Adipose tissue (tissue), 3 donors: ENCODE measurements around the gene ARRB2. TPM values are rescaled to one million over a fixed set of nuclear protein-coding genes. Genes with fewer than 3 reads are reported as not detected.

Source experiments
- H3K27ac ChIP-seq: one replicate; pipeline ENCODE4 v1.5.1; 2013; ENCODE audit warnings: low read depth, low read length
- WGBS, 3 donors: extraction: QIAGEN DNeasy Blood & Tissue Kit; methylation state at CpG; one replicate each; pipeline ENCODE4 v1.1.7; 2013; 5-methylcytosine and 5-hydroxymethylcytosine counted together
- polyA plus RNA-seq, 3 donors: library from polyadenylated mRNA; stranded (reverse); fragments of 200-250 nt; gene quantifications; one replicate each; pipeline ENCODE4 v1.2.3, GENCODE V29; 2013
- donor health status: healthy with polysubstance abuse.
- donor health status: Bipolar disorder and iron deficiency.
- donor health status: healthy.

Gene ARRB2
- polyA plus RNA-seq, 3 donors: 6.6 to 72.4 (median 43.6) TPM

DNA sequence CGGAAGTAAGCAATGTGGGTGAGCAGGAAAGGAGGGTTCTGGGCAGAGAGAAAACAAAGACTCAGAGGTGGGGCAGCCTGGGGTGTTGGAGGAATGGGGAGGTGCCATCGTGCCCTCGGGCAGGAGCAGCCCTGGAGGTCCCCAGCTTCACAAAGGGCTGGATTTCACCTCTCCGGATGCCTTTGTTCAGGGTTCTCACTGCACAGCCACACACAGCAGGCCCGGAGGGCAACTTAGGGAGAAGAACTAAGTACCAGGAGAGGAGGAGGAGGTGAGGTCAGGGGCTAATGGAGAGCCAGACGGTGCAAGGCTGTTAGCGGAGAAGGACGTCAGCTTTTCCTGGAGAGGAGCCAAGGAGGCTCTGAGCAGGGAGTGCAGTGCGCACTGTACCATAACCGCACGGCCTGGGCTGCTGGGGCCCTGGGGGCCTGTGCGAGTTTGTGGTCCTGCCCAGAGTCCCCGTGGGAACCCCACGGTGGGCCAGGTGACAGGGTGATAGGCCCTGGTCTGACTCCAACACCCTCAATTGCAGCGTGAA lies 9.3 kb downstream of the ARRB2 start:
- no peak overlapping the region for H3K27ac ChIP-seq
- WGBS, 3 donors: 63 to 74% (median 73%) methylated on average over 15 of the region's 15 CpGs

GRCh38 chr17:4720787-4721186 lies 10.4 kb downstream of the ARRB2 start:
- 88 to 91% (median 90%) methylated on average over 7 of the region's 7 CpGs for WGBS, 3 donors

GRCh38 chr17:4721203-4722135 lies 11.0 kb downstream of the ARRB2 start:
- 43 to 76% (median 73%) methylated on average over 20 of the region's 20 CpGs for WGBS, 3 donors
- H3K27ac ChIP-seq: no peak overlapping the region

More at GRCh38 chr17:4720787-4721186, 10.4 kb downstream of the ARRB2 start:
- no peak overlapping the region for H3K27ac ChIP-seq

GRCh38 chr17:4722678-4723240 lies 12.3 kb downstream of the ARRB2 start:
- WGBS, 3 donors: 82 to 89% (median 86%) methylated on average over 16 of the region's 16 CpGs
- no peak overlapping the region for H3K27ac ChIP-seq

GRCh38 chr17:4724650-4725049 lies 14.2 kb downstream of the ARRB2 start:
- no peak overlapping the region for H3K27ac ChIP-seq
- 80 to 85% (median 84%) methylated on average over 5 of the region's 5 CpGs for WGBS, 3 donors

DNA sequence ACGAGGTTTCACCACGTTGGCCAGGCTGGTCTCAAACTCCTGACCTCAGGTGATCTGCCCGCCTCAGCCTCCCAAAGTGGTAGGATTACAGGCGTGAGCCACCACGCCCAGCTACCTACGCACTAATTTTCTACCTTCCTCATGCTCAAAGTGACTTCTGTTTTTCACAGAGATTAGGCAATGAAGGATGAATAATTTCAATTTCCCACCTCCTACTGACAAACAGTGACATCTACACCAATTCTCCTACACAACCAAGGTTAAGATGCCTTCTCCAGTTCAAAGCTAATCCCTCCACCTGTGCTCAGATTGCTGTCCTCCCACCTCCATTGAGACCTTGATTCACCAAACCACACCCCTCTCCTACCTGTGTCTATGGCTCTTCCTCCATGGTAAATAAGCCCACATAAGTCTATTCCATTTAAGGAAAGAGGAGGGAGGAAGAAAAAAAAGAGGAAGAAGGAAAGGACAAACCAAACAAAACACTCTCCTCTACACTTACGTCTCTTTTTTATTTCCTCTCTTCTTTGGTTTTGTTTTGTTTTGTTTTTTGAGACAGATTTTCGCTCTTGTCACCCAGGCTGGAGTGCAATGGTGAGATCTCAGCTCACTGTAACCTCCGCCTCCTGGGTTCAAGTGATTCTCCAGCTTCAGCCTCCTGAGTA lies 15.3 kb downstream of the ARRB2 start:
- no peak overlapping the region for H3K27ac ChIP-seq
- WGBS, 3 donors: 66 to 86% (median 66%) methylated on average over 9 of the region's 9 CpGs

GRCh38 chr17:4728124-4728523 lies 17.7 kb downstream of the ARRB2 start:
- no peak overlapping the region for H3K27ac ChIP-seq
- 31 to 53% (median 53%) methylated on average over 3 of the region's 3 CpGs for WGBS, 3 donors

DNA sequence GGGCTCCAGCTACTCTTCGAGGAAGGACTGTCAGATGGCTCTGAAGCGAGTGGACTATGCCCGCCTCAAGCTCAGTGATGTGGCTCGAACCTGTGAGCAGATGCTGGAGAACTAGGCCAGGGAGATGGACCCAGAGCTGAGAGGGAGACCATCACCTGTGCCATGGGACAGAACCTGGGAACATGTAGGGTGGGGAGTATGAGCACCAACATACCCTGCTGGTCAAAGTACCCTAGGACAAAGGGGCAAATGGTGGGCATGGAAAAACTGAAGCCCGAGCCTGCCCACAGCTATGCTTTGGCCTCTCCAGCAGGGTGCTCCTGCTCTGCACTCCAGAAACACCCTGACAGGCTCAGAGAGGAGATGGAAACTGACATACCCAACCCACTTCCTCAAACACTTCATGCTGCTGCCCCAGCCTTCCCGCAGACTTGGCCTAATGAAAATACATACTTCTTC lies 22.7 kb downstream of the ARRB2 start:
- no peak overlapping the region for H3K27ac ChIP-seq
- 72 to 91% (median 80%) methylated on average over 6 of the region's 6 CpGs for WGBS, 3 donors

GRCh38 chr17:4734857-4735475 lies 24.5 kb downstream of the ARRB2 start:
- no peak overlapping the region for H3K27ac ChIP-seq
- 85 to 94% (median 93%) methylated on average over 8 of the region's 8 CpGs for WGBS, 3 donors

DNA sequence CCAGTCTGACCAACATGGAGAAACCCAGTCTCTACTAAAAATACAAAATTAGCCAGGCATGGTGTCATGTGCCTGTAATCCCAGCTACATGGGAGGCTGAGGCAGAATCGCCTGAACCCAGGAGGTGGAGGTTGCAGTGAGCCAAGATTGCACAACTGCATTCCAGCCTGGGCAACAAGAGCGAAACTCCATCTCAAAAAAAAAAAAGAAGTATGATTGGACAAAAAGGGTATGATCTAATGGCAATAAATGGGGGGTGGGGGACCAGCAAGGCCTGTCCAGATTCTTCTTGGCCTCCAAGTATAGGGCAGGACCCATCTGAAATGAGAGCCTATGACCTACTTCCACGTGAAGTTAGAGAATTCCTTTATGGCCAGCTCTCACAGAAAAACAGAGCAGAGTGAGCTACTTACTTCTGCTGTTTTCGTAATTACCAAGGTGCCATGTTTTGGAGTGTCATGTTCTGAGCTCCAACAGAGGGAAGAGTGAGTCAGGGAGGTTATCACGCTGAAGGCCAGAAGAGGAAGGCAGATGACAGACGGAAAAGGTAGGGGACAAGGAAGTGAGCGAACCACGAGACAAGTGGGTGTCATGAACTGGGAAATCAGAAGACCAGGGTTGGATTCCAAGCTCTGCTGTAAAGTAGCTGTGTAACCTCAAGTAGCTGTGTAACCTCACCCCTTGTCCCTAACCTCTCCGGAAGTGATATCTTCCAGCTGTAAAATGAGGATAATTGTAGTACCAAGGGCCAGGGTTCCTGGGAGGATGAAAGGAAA lies 25.6 kb downstream of the ARRB2 start:
- WGBS, 3 donors: 49 to 79% (median 58%) methylated on average over 9 of the region's 9 CpGs
- H3K27ac ChIP-seq: no peak overlapping the region

GRCh38 chr17:4738136-4739121 lies 28.0 kb downstream of the ARRB2 start:
- H3K27ac ChIP-seq: no peak overlapping the region
- WGBS, 3 donors: 16 to 25% (median 19%) methylated on average over 41 of the region's 41 CpGs

DNA sequence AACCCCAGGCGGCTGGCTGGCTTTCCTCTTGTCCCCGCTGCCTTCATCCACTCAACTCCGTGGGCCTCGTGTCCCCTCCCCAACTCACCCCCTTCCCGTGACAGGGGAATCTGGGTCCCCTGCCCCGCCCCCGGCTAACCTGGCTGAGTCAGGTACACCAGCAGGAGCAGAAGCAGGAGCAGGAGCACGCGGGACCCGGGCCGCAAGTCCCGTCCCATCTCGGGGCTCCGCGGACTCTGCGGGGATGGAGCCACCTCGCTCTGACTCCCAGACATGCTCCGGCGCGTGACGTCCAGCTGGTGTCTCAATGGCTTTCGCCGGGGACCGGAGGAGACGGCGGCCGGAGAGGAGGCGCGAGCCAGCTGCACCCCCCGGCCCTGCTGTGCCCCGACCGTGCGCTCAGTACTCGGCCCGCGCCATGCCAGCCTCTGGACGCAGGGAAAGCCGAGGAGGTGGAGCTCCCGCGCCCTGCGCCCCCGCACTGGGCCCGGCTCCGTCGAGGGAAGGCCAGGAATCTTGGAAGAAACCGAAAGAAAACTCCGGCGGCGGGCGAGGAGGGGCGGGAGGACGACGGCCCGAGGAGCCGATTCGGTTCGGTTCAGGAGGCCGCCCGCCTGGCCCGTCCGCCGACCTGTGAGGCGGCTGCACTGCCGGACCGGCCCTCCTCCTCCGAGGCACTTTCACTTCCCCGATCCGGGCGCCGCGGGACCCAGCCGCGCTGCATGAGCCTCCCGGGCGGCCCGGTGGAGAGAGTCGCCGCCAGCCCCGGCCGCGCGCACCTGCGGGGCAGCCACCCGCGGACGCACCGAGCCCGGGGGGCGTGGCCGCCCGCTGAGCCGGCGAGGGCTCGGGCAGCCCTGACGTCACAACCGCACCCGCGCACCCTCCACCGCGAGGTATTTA lies 28.9 kb downstream of the ARRB2 start, which contains the start of the genes CXCL16 and ZMYND15:
TSS of gene CXCL16 (minus strand) at position 807 of the 903 bp plus-strand sequence. CDS start at position 218, 589 bp downstream.
TSS of gene ZMYND15 (plus strand) at position 712 of the 903 bp plus-strand sequence. CDS start 716 bp downstream, outside the sequence.
- no peak within 1 kb of the TSS for H3K27ac ChIP-seq
- WGBS, 3 donors: 0 to 1% (median 0%) methylated on average over 77 to 100 of the region's 100 CpGs

- no peak overlapping the region for H3K27ac ChIP-seq
- WGBS, 3 donors: 11 to 20% (median 19%) methylated on average over 12 to 13 of the region's 13 CpGs
Measured at GRCh38 chr17:4740025-4740351, 29.6 kb downstream of the ARRB2 start.

- H3K27ac ChIP-seq: no peak overlapping the region
- WGBS, 3 donors: 88 to 96% (median 95%) methylated on average over 8 of the region's 8 CpGs
Measured at GRCh38 chr17:4740584-4740983, 30.2 kb downstream of the ARRB2 start.

- WGBS, 3 donors: 93 to 97% (median 96%) methylated on average over 8 of the region's 8 CpGs
- H3K27ac ChIP-seq: no peak overlapping the region
Measured at GRCh38 chr17:4741544-4741943, 31.1 kb downstream of the ARRB2 start.

GRCh38 chr17:4742133-4742532 lies 31.7 kb downstream of the ARRB2 start:
- 90 to 98% (median 95%) methylated on average over 9 of the region's 9 CpGs for WGBS, 3 donors
- H3K27ac ChIP-seq: no peak overlapping the region
